ENCODE measurements around the gene RGS12.

GRCh38 chr4:3290889-3291321 lies 1.9 kb upstream of the RGS12 start:
- TF ChIP-seq CTCF (IDR thresholded peaks at IDR 0.05; ENCODE audit: low read length) = no peak
- no peak for TF ChIP-seq EZH2 (IDR thresholded peaks at IDR 0.05; ENCODE audit: borderline replicate concordance, low read length)

Data from OCI-LY1 (cell line).